Stimulated activated CD4-positive, alpha-beta T cell treated with anti-CD3 and anti-CD28 coated beads, Interleukin-12 subunit alpha, Interleukin-12 subunit beta, amount 100 ng/mL, for 24 hours (primary cell): ENCODE results near the gene EPHB2.
"Not testable (repeated sequence)": the region's sequence is repeated elsewhere in the genome, so short reads cannot be mapped to it uniquely, and the experiment has no call there.

Experiments
- DNase-seq, 2 experiments: peaks; one replicate each; pipeline ENCODE4 v3.0.0-alpha.2; 2020; ENCODE audit warnings: low read depth in 2 of 2

Gene EPHB2

DNA sequence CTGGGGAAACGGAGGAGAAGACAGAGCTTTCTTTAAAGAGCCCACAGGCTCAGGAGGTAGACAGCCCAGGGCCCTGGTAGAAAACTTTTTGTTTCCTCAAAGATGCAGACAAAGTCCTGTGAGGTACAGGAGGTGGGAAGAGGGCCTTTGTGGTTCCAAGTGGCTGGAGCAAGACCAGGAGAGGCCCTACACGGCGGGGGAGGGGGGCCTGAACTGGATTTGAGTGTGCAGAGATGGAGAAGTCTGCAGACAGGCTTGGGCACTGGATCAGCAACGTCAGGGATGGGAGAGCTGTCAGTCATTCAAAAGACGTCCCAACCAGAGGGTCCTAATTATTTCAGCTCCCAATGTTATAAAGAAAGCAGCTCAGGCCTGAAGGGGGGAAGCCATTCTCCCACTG is 126.2 kb downstream of the EPHB2 start:
- no peak for DNase-seq

GRCh38 chr1:22837332-22837731 is 126.7 kb downstream of the EPHB2 start:
- DNase-seq, result no peak

GRCh38 chr1:22838965-22839364 is 128.3 kb downstream of the EPHB2 start:
- DNase-seq, result no peak

- DNase-seq, result no peak
These were observed 129.2 kb downstream of the EPHB2 start for GRCh38 chr1:22839806-22840205.

GRCh38 chr1:22841142-22841541 is 130.5 kb downstream of the EPHB2 start:
- DNase-seq, result no peak

DNA sequence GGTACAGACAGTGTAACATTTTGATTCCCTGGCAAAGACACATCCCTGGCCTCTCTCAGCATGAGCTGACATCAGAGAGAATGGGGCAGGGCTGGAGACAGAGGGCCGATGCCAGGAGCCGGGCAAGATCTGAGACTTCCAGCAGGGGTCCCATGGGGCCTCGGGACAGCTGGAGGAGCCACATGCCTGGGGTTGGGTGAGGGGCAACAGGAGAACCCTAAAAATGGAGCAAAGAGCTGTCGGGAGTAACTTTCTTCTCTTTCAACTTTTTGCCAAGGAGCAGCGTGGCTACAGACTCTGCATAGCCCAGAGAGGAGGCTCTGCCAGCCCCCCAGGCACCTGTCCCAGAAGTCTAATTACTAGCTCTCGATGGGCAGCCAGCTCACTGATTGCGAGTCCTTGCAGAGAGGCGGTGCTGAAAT is 131.2 kb downstream of the EPHB2 start:
- DNase-seq, result no peak

DNA sequence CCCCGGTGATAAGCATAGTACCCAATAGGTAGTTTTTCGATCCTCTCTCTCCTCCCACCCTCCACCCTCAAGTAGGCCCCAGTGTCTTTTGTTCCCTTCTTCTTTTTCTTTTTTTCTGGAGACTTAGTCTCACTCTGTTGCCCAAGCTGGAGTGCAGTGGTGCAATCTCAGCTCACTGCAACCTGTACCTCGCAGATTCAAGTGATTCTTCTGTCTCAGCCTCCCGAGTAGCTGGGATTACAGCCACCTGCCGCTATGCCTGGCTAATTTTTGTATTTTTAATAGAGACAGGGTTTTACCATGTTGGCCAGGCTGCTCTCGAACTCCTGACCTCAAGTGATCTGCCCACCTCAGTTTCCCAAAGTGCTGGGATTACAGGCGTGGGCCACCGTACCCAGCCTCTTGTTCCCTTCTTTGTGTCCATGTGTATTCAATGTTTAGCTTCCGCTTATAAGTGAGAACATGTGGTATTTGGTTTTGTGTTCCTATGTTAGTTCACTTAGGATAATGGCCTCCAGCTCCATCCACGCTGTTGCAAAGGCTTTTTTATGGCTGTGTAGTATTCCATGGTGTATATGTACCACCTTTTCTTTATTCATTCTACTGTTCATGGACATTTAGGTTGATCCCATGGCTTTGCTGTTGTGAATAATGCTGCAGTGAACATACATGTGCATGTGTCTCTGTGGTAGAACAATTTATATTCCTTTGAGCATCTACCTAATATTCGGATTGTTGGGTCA is 133.0 kb downstream of the EPHB2 start:
- not testable (repeated sequence) for DNase-seq

- no peak for DNase-seq
These were observed 134.0 kb downstream of the EPHB2 start for GRCh38 chr1:22844621-22845020.

DNA sequence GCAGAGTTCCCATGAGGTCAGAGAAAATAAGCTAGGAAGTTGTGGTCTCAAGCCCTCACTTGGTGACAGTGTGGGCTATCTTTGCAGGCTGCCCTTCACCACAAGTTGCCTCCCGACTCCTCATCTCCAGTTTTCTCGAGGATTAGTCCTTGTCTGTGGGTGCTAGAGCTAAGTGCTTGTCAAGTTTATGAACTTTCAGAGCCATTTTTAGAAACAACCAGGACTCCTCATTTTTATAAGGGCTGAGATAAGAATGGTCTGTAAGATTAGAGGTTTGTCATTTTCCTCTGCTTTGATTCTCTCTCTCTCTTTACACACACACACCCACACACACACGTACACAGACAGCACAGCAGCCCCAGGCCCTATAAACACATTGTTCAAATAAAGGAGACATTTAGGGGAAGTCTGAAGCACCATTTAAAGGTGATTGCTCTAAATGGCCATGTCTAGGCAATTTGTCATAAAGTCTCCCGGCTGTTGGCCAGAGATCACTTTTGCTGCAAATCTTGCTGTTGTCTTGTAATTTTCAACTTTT is 134.8 kb downstream of the EPHB2 start:
- no peak for DNase-seq

GRCh38 chr1:22846458-22846857 is 135.8 kb downstream of the EPHB2 start:
- DNase-seq, result peak in 1 of 2 experiments; percentile 18

- DNase-seq, result no peak
These were observed 136.6 kb downstream of the EPHB2 start for GRCh38 chr1:22847249-22847648.

GRCh38 chr1:22847709-22848108 is 137.1 kb downstream of the EPHB2 start:
- DNase-seq, result no peak

- DNase-seq, result no peak
These were observed 137.8 kb downstream of the EPHB2 start for GRCh38 chr1:22848405-22848804.

GRCh38 chr1:22849770-22850169 is 139.1 kb downstream of the EPHB2 start:
- DNase-seq, result no peak

DNA sequence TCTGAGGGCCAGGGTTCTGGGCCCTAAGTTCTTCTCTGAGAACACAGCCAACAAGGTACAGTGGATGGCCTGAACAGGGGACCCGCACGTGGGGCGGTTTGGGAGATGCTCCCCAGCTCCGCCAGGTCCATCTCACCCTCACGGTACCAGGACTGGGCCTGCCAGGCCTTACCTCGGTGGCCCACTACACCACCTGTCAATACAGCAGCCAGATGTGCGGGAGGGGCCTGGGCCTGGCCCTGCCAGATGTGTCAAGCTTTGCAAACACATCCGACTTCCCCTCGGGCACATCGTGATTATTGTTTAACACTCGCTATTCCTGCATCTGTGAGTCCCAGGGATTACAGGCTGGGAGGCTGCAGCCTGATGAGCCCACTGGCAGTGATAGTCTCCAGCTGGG is 139.6 kb downstream of the EPHB2 start:
- DNase-seq, result no peak

- DNase-seq, result no peak
These were observed 140.0 kb downstream of the EPHB2 start for GRCh38 chr1:22850681-22851080.

GRCh38 chr1:22851517-22851916 is 140.9 kb downstream of the EPHB2 start:
- no peak for DNase-seq

DNA sequence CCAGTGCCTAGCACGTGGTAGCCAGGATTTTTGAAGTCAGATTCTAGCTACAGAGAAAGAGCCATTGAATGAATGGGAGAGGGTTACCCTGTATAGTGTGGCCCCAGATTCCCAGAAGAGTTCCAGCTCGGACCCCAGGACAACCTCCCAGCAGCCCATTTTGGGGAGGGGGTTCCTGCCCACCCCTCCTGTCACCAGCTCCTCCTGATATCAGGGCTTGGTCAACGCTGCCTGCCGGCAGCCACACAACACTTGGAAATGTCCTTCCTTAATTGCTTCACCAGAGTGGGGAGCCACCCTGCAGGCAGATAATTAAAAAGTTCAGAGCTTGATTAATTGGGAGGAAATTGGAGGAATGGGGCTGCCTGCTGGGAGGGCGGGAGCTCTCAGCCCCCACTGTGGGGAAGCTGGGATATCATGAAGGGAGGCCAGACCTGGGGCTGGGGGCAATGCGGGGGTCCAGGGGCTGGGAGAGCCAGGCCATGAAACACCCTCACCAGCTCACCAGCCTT is 141.6 kb downstream of the EPHB2 start:
- DNase-seq, result no peak

GRCh38 chr1:22853651-22854185 is 143.1 kb downstream of the EPHB2 start:
- DNase-seq, result no peak

DNA sequence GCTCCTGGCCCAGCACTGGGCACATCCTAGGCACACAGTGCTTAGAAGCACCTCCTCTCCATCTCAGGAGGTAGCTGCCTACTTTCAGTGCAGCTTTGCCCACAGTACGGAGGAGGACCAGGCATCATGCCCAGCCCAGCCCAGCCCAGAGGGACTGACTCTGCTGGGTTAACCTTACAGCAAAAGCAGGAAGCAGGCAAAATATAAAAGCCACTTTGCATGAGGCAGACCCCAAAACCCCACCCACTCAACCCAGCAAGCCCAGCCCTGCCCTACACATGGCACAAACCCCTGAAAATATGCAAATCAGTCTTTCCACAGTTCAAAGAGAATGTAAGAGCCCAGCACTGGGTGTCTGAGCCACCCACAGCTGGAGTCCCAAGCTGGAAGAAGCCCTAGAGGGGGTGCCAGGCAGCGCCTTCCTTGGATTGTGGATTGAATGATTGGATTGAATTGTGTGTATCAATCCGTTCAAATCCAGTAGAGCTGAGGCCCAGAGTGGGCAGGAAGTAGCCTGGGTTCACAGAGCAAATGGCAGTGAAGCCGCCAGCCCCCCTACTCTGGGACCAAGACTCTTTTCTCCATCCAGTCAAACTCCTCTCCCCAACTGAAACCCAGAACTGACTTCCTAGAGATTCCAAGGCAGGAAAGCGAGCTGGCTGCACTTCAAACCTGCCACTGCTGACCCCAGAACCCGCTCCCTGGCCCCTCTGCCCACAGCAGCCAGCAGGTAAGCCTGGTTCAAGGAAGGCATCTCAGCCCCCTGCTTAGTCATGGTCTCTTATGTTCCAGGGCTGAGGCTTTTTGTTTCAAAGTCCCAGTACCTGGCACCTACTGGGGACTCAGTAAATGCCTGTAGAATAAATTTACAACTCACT is 144.3 kb downstream of the EPHB2 start:
- DNase-seq, result no peak

DNA sequence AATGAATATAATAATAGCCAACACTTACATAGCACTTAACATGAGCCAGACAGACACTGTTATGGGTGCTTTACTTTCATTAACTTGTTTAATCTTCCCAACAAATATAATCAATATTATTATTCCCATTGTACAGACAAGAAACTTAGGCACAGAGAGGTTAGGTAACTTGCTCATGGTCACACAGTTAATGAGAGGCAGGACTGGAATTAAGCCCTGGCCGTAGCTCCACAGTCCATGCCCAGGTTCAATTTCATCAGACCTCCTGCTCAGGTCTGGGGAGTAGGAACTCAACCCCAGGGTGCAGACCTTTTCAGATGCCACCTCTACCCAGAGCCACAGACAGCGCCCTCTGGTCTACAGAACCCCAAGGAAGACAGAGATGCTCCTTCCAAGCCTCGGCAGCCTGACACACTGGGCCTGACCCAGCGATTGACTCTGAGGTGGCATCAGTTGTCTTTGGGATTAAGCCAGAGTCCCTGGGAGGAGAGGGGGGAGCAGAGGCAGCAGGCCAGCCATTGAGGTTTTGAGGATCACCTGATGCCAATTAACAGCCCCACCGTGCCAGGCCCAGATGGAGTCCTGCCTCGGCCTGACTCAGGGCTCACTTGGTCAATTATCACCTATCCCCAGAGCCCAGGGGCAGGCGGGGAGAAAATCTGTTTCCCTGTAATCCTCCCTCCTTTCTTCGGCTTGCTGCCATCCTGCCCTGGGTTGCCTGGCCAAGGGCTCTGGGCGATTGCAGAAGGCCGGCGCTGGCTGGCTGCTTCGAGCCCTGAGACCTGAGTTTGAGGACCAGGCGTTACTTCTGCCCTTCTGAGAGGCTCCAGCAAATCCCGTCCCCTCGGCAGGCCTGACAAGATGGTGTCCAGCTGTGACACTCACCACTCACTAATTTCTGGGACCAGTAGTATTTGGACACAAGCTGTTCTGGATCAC is 145.3 kb downstream of the EPHB2 start:
- no peak for DNase-seq
